GM18511 (cell line): ENCODE measurements around the gene BRD9.
"Not testable (repeated sequence)": the region's sequence is repeated elsewhere in the genome, so short reads cannot be mapped to it uniquely, and the experiment has no call there.

Experiments used
- ATAC-seq: cut with Tn5 transposase; IDR thresholded peaks from one replicate; pipeline ENCODE4 v1.9.1; 2021; ENCODE audit warnings: mild to moderate bottlenecking, moderate library complexity; ENCODE audit not compliant: unreplicated experiment

The BRD9 gene

DNA sequence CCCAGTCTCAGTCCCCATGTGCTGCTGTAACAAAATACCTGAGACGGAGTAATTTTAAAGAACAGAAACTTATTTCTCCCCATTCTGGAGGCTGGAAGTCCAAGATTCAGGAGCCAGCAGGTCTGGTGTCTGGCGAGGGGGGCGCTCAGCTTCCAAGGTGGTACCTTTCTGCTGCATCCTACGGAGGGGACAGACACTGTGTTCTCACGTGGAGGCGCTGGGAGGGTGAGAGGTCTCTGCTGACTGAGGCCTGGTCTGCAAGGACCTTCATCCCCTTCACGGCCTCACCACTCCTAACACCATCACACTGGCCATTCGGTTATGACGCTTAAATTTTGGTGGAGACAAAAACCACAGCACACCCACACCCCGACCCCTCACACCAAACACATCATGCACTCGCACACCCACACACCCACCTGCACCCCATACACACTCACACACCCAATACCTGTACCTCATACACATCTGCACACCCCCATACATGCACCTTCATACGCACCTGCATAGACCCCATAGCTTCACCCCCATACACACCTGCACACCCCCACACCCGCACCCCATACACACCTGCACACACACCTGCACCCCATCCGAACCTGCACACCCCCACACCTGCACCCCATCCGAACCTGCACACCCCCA, 32.0 kb downstream of the BRD9 start:
- no peak for ATAC-seq

DNA sequence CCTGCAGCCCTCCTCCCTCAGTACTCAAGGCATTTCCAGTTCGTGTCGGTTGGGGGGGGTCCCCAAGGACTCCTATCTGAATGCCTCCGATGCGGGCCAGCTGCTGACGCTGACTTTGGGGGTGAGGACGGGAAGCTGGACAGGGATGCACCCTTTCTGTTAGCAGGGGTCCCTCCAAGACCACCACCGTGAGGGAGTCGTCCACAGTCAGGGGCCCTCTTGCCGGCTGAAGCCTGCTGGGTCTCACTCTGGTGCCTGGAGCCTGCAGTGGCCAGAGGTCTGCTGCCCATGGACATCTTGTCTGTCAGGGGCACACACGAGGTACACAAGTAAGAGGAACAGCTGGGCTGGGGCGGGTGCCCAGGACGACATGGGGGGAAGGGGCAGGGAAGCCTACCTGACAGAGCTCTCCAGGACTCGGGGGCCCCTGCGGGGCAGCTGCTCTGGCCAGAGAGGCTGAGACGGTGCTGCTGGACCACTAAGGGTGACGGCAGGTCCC, 32.8 kb downstream of the BRD9 start:
- ATAC-seq = no peak

- ATAC-seq = no peak
Measured at GRCh38 chr5:859391-859790, 33.2 kb downstream of the BRD9 start.

- ATAC-seq = no peak
Measured at GRCh38 chr5:858726-859125, 33.9 kb downstream of the BRD9 start.

- ATAC-seq = no peak
Measured at GRCh38 chr5:856531-857425, 35.8 kb downstream of the BRD9 start.

GRCh38 chr5:855771-856530, 36.6 kb downstream of the BRD9 start:
- no peak for ATAC-seq

GRCh38 chr5:854966-855743, 37.4 kb downstream of the BRD9 start:
- no peak for ATAC-seq

DNA sequence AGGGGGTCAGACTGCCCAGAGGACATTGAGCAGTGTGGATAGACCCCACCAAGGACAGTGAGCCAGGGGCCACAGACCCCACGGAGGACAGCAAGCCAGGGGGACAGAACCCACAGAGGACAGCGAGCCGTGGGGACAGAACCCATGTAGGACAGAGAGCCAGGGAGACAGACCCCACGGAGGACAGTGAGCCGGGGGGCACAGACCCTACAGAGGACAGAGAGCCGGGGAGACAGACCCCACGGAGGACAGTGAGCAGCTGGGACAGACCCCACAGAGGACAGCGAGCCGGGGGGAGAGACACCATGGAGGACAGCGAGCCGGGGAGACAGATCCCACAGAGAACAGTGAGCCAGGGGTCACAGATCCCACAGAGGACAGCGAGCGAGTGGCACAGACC, 38.4 kb downstream of the BRD9 start:
- no peak for ATAC-seq

DNA sequence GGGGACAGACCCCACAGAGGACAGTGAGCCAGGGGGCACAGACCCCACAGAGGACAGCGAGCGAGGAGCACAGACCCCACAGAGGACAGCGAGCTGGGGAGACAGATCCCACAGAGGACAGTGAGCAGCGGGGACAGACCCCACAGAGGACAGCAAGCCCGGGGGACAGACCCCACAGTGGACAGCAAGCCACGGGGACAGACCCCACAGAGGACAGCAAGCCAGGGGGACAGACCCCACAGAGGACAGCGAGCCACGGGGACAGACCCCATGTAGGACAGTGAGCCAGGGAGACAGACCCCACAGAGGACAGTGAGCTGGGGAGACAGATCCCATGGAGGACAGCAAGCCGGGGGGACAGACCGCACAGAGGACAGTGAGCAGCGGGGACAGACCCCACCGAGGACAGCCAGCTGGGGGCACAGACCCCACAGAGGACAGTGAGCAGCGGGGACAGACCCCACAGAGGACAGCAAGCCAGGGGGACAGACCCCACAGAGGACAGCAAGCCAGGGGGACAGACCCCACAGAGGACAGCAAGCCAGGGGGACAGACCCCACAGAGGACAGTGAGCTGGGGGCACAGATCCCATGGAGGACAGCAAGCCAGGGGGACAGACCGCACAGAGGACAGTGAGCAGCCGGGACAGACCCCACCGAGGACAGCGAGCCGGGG, 39.0 kb downstream of the BRD9 start:
- not testable (repeated sequence) for ATAC-seq

- no peak for ATAC-seq
Measured at GRCh38 chr5:852431-853401, 39.9 kb downstream of the BRD9 start.

DNA sequence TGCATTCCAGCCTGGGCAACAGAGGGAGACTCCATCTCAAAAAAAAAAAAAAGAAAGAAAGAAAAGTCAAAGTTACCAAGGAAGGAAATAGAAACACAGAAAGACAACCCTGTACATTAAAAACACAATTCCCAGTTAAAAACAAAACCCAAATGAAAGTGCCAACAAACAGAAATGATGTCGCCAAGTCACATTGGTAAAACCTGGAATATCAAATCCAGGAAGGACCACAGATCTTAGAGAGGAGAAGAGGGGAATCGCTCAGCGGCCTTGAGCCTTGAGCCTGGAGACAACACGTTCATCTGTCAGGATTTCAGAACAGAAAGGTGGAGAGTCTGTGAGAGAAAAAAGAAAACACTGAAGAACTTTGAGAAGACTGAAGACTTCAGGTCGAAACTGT, 40.6 kb downstream of the BRD9 start:
- ATAC-seq = no peak

- ATAC-seq = no peak
Measured at GRCh38 chr5:851553-851952, 41.0 kb downstream of the BRD9 start.

DNA sequence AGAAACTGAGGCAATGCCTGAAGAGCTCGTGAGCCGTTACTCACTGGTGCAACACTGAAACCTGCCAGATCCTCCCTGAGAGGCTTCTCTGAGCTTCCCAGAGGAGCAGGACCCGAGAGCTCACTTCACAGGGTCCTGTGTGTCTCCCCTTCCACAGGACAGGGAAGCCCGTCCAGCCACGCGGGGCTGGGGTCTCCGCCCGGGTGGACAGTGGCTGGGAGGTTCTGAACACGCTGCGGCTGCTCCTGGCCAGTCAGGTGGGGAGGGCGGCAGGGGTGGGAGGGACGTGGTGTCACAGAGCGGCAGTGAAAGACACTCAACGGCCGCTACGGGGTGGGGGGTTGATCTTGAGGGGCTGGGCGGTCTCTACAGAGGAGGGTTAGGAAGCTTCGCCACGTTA, 41.5 kb downstream of the BRD9 start:
- no peak for ATAC-seq

DNA sequence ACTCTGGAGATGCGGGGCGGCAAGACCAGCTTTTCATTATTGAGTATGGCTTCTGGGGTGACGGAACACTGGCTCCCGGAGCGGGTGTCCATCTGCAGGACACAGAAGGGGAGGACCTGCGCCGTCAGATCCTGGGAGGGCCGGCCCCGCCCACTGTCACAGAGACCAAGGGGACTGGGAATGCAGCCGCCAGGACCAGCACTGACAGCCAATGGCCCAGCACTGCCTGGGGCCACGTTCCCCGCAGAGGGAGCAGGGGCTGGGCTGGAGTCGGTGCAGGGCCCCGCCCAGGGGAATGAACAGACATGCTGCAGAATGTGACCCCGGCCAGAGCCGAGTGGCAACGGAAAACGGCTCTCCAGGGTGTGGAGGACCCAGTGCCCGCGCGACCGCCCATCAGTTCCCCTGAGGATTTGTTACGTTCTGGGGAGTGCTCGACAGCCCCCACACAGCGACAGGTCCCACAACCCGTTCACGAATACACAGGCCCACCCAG, 42.0 kb downstream of the BRD9 start, which contains the start of gene ZDHHC11:
Gene ZDHHC11 (minus strand): TSS at position 476 of the 496 bp plus-strand sequence. CDS start 384 bp downstream, at position 92.
- no peak for ATAC-seq

GRCh38 chr5:849651-850301, 42.8 kb downstream of the BRD9 start:
- ATAC-seq = no peak

- no peak for ATAC-seq
Measured at GRCh38 chr5:848671-849111, 43.9 kb downstream of the BRD9 start.

- ATAC-seq = not testable (repeated sequence)
Measured at GRCh38 chr5:847736-848135, 44.9 kb downstream of the BRD9 start.

GRCh38 chr5:847212-847611, 45.4 kb downstream of the BRD9 start:
- not testable (repeated sequence) for ATAC-seq
